Activated naive CD4-positive, alpha-beta T cell treated with Interleukin-2 at 50 U/mL for 16 hours (primary cell): ENCODE data around the gene FAM171A2.
A peak's percentile ranks its signal among the peaks of the same experiment; 100 is the strongest.
"Not testable (repeated sequence)": the region's sequence is repeated elsewhere in the genome, so short reads cannot be mapped to it uniquely, and the experiment has no call there.

ENCODE experiments used
- DNase-seq: peaks from one replicate; pipeline ENCODE4 v3.0.0-alpha.2; 2020

The FAM171A2 gene

DNA sequence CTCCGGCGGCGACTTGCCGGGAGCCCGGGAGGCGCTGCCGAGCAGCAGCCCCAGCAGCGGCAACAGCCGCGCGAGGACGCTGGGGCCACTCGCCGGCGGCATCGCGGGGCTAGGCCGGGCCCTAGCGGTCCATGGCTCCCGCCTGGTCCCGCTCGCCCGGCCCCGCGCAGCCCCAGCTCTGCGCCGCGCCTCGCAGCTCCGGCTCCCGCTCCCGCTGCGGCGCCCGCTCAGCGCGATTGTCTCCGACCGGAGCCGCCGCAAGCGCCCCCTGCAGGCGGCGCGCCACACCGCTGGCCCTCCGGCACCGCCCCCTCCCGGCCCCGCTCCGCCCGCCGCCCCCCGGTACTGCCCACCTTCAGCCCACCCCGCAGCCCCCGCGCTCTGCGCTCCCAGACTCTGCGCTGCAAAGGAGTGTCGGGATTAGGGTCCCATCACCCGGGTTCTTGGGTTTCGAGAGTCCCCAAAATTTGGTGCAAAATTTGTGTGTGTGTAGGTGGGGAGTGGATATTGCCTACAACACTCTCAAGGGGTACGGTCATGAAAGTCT is at the start of gene FAM171A2:
TSS of gene FAM171A2 (minus strand) at position 241 of the 547 bp plus-strand sequence. CDS start at position 102, 139 bp downstream.
- DNase-seq = peak; percentile 72

- DNase-seq = no peak
Observed at GRCh38 chr17:44409309-44410028, 45.8 kb upstream of the FAM171A2 start.

GRCh38 chr17:44408786-44409185 is 45.1 kb upstream of the FAM171A2 start:
- no peak for DNase-seq

- no peak for DNase-seq
Observed at GRCh38 chr17:44402564-44403172, 39.0 kb upstream of the FAM171A2 start.

DNA sequence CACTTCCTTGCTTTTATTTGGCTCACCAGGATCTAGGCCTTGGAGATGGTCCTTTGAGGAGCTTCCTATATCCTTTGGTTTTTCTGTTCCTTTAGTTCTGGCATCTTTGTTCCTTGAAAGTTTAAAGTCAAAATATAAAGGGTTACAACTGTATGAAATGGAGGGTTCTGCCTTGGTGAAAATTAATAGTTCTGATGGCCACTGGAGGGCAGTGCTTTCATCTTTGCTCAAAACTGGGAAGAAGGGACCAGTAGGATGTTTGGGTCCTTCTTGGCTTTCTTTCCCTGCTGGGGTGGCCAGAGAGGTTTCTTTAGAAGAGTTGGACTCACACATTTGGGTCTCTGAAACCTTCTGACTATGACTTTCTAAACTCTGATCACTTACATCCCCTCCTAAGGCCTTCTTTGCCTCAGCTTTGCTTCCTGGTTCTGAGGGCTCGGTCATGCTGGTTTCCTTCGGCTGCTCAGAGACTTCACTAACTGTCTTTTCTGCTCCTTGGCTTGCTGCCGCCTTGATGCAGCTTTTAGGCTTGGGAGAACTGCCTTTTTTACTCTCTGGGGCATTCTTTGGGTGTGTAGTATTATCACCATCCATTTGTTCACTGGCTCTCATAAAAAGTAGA is 36.7 kb upstream of the FAM171A2 start:
- no peak for DNase-seq

DNA sequence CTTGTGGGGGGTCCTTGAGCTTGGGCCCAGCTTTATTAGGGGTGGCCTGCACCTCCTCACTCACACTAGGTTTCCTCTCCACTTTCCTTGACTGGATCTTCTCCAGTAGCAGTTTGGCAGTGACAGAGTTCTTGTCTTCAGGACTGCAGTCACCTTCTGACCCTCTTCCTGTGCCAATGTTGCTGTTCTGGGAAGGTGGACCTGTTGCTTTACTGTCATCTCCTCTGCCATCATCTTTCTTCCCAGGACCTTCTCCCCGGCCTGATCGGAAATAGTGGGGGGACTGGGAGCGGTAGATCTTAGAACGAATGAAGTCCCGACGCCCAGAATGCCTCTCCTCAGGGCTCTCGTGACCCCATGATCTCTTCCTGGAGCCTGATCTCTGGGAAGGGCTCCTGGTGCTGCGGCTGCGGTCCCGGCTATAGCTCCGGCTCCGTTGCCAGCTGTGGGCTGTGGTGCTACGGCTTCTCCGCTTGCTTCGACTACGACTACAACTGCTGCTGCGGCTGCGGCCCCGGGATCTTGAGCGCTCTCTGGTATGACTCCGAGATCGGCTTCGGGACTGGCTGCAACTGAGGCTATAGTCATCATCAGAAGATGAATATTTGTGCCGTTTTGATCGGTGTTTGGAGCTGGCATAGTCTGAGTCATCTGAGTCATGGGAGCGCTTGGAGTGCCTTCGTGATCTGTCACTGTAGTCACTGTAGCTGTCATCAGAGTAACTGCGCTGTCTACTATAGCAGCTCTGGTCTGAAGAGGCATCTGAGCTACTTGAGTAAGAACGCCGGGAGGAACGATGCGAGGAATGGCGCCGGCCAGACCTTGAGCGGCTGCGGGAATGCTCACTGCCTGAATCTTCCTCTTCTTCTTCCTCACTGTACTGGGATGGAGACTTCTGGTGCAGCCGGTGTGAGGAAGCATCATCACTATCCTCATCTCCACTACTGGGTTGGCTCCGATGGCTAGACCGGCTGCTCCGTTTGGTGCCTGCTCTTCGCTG is 35.3 kb upstream of the FAM171A2 start:
- no peak for DNase-seq

- DNase-seq = no peak
Observed at GRCh38 chr17:44397479-44398440, 34.1 kb upstream of the FAM171A2 start.

- DNase-seq = no peak
Observed at GRCh38 chr17:44396946-44397345, 33.3 kb upstream of the FAM171A2 start.

GRCh38 chr17:44394833-44395232 is 31.2 kb upstream of the FAM171A2 start:
- DNase-seq = no peak

DNA sequence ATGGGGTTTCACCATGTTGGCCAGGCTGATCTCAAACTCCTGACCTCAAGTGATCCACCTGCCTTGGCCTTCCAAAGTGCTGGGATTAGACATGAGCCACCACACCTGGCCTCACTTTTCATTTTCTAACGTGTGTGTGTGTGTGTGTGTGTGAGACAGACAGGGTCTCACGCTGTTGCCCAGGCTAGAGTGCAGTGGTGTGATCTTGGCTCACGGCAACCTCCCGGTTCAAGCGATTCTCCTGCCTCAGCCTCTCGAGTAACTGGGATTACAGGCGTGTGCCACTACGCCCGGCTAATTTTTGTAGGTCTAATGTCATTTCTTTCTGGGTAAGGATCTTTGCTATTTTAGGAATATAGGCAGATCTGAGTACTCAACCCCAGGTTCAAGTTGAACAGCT is 30.5 kb upstream of the FAM171A2 start:
- not testable (repeated sequence) for DNase-seq

DNA sequence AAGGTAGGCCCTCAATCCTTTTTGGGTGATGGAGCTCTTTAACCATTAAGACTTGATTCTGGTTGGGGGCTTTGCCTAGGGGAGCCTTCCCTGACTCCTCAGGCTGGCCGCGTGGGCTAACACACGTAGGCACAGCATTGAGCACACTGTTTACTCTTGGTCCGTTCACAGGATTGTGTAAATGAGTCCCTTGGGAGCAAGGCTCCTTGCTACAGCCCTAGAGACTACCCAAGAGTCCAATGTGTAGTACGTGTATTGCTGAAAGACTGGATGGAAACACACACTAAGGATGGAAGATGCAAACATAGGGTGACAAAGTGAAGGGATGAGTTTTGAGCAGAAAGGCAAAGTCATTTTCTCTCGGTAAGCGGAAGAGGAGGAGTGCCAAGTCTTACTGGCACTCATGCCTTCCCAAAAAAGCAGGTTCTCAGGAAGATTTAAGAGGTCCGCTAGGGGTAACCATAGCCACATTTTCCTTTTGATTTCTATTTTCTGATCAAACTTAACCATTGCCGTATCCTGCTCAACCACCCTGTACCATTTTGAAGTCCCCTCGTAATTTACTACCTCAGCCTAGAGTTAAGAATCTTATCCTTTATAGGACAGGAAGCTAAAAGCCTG is 26.7 kb upstream of the FAM171A2 start:
- no peak for DNase-seq

DNA sequence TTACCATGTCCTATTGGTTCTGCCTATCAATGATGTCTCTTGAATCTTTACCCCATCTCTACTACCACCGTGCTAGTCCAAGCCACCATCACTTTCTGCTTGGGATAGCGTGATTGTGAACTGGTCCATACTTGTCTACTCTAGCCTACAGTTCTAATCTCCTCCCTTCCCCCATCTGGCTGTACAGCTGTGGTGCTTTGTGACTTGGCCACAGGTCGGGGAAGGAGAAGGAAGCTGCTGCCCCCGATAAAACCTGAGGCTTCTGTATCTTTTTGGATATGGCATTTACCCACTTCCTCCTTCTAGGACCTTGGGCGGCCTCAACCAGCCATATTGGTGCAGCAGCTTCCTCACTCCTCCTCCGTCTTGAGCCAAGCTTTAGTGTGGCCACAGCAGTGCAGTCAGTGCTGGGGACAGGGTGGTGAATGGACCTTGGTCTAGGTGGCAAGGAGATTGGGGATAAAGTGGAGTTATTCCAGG is 26.1 kb upstream of the FAM171A2 start:
- no peak for DNase-seq

DNA sequence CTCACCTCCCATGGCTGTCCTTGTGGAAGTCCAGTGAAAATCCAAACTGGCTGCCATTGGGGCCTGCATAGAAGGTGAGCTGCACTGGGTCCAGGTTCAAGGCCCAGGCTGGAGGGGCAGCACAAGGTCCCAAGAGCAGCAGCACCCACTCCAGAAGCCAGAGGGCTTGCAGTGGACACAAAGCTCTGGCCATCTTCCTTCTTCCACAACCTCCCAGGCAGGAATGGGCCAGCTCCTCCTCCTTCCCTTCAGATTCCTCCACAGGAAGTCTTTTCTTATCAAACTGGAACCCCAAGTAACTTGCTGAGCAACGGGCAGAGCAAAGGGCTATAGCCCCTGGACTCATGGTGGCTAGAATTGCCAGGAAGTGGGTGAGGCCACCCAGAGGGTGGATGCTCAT is 25.6 kb upstream of the FAM171A2 start, which contains the start of gene ITGA2B:
TSS of gene ITGA2B (minus strand) at position 369 of the 400 bp plus-strand sequence. CDS start at position 193, 176 bp downstream.
- DNase-seq = no peak

GRCh38 chr17:44387804-44388203 is 24.2 kb upstream of the FAM171A2 start:
- no peak for DNase-seq

DNA sequence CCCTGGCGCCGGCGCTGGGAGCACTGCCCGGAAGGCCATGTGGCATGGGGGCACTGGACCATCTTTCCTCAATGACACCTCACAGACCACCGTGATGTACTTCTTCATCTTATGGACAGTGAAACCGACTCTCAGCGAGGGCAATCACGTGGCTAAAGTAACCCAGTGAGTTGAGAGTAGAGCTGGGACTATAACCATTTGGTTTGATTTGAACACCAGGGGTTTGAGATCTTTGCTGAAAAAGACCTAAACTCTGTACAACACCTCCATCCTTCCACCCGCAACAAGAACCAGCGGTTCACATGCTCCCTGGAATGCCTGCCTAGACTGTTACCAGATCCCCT is 22.5 kb upstream of the FAM171A2 start:
- DNase-seq = no peak

DNA sequence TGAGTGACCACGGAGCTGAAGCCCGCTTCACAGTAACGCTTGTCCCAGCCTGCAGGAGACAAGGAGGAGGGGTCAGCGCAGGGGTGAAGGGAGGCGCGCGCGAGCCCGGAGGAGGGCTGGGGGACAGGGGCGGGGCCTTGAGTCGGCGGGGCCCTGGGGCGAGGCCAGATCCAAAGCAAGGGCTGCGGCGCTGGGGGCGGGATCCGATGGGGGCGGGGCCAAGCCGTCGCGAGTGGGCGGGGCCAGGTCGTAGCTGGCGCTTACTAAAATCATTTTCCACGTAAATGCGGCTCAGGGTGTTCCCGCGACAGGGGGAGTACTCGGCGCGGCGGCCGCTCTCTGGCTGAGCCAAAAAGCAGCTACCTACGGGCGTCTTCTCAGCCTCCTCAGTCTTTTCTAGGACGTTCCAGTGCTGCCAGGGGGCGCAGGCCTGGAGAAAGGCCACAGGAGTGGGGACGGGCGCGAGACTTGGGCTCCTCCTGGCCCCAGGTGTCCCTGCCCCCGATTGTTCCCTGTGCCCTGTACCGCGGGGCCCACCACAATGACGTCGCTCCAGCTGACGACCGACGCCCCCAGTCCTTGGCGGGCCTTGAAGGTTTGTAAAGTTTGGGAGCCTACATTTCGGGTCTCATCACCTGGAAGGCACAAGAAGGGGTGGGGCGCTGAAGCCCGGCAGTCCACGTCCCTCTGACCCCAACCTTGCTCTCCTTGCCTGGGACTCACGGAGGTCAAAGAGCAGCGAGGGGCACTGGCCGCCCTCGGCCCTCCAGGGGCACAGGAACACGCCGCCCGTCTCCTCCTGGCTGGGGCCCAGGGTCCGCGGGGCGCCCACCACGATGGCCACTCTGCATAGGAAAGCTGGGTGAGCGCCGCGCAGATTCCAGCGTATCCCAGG is 21.9 kb upstream of the FAM171A2 start:
- peak; percentile 86 for DNase-seq

DNA sequence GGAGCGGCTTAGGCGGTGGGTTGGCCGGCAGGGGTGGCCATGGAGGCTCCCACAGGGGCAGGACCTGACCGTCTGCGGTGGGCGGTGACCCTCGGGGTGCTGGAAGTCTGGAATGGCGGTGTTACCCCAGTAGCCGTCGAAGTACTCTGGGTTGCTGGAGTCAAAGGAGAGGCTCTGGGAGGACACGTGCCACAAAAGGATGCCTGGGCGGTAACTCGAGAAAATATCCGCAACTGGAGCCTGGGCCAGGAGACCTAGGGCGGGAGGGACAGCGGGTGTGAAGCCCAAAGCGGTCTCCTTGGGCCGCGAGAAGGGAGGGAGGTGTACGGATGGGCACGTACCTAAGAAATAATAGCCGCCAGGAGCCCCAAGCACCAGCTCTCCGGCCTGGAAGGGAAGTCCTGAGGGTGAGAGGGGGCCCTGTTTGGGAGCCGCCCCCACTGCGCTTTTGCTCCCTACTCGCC is 21.2 kb upstream of the FAM171A2 start:
- DNase-seq = no peak

DNA sequence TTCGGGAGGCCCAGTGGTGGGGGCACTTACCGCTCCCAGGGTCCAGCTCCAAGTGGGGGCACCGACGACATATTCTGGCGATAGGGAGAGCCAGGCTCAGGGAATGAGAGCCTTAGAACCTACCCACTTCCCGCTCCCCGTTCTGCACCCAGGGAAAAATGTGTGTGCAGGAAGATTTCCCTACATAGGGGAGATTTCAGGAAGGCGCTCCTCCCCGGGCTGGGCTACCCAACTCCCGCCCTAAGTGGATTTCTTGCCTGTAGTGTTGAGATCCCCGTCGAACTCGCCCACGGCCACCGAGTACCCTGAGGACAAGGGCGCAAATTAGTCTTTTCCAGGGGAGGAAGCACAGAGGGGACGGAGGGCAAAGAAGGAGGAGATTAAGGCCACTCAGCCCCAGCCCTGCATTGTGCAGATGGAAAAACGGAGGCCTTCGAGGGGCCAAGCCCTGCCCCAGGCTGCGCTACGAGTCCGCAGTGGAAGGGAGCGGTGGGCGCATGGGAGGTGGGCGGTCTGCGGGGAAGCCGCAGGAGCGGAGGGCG is 20.7 kb upstream of the FAM171A2 start:
- DNase-seq = no peak

GRCh38 chr17:44383861-44384260 is 20.2 kb upstream of the FAM171A2 start:
- DNase-seq = no peak
